OCI-LY1 (cell line): ENCODE results near the gene E4F1.

Source experiments
- EZH2 ChIP-seq: fragments of 200-600 bp; sonication (generic), shearing (Covaris generic); IDR thresholded peaks from 2 replicates; pipeline ENCODE4 v1.8.0; 2017; ENCODE audit warnings: borderline replicate concordance, mixed run types, mild to moderate bottlenecking, antibody characterized with exemption, low read length, moderate library complexity, mixed read lengths
- TF ChIP-seq, protein P1 (sequence below): fragments of 200-600 bp; sonication (generic), shearing (Covaris generic); IDR thresholded peaks from 2 replicates; pipeline ENCODE4 v1.5.1; 2017; ENCODE audit warnings: mild to moderate bottlenecking, antibody characterized with exemption, low read length, moderate library complexity, mixed read lengths

DNA sequence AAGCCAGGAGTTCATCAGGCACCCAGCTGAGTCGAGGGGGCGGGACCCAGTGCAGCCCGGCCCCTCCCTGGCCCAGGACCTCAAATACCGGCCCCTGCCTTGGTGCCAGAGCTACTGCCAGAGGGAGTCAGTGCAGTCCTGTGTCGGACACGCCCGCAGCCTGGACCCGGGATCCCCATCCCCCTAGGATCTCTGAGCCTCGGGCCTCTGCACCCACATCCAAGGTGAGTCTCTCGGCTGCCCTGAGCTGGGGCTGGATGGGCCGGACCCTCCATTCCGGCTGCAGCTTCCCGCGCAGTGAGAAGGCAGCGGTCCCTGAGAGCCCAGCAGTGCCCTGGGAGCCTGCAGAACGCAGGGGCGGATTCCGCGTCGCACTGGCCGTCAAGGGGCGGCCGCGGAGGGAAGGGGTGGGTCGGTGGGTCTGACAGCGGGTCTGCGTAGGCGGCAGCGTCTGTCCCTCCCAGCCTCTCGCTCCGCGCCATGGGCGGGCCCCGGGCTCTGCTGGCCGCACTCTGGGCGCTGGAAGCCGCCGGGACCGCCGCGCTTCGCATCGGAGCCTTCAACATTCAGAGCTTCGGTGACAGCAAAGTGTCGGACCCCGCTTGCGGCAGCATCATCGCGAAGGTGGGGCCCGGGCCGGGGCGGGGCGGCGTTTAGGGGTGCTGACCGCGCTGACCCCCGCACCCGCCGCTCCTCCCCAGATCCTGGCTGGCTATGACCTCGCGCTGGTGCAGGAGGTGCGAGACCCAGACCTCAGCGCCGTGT lies 13.1 kb downstream of the E4F1 start, which contains the start of gene DNASE1L2:
- TF ChIP-seq, protein P1, sequence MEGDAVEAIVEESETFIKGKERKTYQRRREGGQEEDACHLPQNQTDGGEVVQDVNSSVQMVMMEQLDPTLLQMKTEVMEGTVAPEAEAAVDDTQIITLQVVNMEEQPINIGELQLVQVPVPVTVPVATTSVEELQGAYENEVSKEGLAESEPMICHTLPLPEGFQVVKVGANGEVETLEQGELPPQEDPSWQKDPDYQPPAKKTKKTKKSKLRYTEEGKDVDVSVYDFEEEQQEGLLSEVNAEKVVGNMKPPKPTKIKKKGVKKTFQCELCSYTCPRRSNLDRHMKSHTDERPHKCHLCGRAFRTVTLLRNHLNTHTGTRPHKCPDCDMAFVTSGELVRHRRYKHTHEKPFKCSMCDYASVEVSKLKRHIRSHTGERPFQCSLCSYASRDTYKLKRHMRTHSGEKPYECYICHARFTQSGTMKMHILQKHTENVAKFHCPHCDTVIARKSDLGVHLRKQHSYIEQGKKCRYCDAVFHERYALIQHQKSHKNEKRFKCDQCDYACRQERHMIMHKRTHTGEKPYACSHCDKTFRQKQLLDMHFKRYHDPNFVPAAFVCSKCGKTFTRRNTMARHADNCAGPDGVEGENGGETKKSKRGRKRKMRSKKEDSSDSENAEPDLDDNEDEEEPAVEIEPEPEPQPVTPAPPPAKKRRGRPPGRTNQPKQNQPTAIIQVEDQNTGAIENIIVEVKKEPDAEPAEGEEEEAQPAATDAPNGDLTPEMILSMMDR: no peak
- TF ChIP-seq EZH2: no peak
